ENCODE data around the gene MROH2B.

The MROH2B gene

DNA sequence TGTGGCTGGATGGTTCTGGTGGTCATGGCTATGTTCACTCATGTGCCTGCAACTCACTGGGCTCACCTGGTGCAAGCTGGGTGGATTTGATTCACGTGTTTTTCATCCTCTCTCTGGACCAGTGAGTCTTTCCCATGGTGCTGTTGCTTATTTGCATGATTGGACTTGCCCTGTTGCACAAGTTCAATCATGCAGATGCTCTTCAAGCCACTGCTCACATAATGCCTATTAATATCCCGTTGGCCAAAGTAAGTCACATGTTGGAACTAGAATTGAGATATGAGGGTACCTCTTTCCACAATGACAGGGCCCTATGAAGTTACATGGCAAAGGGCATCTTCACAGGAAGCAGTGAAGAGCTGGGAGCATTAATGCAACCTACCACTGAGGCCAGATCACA lies 26.5 kb upstream of the MROH2B start:
- H3K4me3 ChIP-seq (ENCODE audit: low read depth, low read length): no peak overlapping the region
- no peak for TF ChIP-seq CTCF (IDR thresholded peaks at IDR 0.05; ENCODE audit: low read depth, low read length)

DNA sequence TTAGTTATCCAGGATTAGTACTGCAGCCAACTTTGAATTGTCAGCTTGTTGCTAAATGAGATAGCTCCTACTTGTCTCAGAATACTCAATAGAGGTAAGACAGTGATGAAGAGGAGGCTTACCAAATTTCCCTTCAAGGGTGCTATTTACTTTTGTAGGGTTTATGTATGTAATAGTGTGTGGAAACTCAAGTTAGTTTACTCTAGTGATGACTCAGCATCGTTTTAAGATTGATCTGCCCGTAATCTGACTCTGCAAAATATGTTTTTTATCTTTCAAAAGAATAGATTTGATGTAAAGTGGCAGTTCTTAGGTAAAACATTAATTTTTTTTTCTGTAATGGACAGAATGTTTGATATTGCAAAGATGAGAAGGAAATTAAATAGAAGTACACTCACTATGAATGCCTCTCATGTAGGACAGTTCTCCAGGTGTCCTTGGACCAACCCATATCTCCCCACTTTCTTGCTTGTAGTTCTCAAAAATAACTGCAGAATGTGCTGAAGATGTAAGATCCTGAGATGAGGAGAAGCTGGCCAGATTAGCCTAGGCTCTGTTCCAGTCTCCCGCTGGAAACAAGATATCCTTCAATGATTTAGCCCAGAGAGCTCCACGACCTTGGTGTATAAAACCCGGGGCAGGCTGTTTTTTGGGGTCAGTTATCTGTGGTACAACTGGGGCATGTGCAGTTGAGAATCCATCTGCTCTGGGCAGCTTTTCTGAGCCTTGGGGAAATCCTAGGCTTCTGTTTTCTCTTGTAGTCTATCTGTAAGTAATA lies 24.4 kb upstream of the MROH2B start:
- TF ChIP-seq CTCF (IDR thresholded peaks at IDR 0.05; ENCODE audit: low read depth, low read length): no peak
- H3K4me3 ChIP-seq (ENCODE audit: low read depth, low read length): no peak overlapping the region

DNA sequence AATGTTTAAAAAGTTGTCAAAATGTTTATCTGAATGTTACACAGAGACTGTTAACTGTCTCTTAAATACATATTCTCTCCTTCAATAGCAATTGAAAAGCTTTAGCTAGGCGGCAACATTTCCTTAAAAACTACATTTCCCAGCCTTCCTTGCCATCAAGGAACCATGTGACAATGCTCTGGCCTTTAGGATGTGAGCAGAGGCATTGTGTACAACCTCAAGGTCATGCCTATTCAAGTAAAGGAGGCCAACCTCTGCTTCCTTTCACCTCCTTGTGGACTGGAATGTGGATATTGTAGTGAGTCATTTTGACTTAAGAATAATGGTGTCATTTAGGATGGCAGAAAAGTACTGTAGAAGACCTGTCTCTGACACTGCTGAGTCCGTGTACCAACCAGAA lies 23.7 kb upstream of the MROH2B start:
- TF ChIP-seq CTCF (IDR thresholded peaks at IDR 0.05; ENCODE audit: low read depth, low read length): no peak
- H3K4me3 ChIP-seq (ENCODE audit: low read depth, low read length): no peak overlapping the region

GRCh38 chr5:41093803-41094202 lies 22.7 kb upstream of the MROH2B start:
- TF ChIP-seq CTCF (IDR thresholded peaks at IDR 0.05; ENCODE audit: low read depth, low read length): no peak
- H3K4me3 ChIP-seq (ENCODE audit: low read depth, low read length): no peak overlapping the region

GRCh38 chr5:41087461-41087860 lies 16.3 kb upstream of the MROH2B start:
- TF ChIP-seq CTCF (IDR thresholded peaks at IDR 0.05; ENCODE audit: low read depth, low read length): no peak
- no peak overlapping the region for H3K4me3 ChIP-seq (ENCODE audit: low read depth, low read length)

- no peak for TF ChIP-seq CTCF (IDR thresholded peaks at IDR 0.05; ENCODE audit: low read depth, low read length)
These were observed 12.2 kb upstream of the MROH2B start for GRCh38 chr5:41083306-41083705.

DNA sequence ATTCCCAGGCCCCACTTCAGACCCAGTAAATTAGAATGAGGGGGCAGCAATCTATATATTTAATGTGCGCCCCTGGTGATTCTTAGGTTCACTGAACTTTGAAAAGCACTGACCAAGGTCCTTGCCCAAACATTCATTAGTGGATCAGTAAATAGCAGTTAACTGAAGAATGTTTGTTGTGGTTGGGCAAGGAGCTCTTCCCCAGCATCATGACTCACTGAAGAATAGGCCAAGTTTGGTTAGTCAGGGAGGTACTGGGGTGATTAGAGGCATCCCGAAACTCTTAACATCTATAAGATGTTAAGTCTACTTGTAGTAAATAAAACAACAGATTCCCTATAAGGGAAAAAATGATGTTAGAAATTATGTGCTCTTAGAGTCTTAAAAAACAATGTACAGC lies 833 bp upstream of the MROH2B start:
- H3K4me3 ChIP-seq (ENCODE audit: low read depth, low read length): no peak overlapping the region
- TF ChIP-seq CTCF (IDR thresholded peaks at IDR 0.05; ENCODE audit: low read depth, low read length): no peak

More at GRCh38 chr5:41083306-41083705, 12.2 kb upstream of the MROH2B start:
- H3K4me3 ChIP-seq (ENCODE audit: low read depth, low read length): no peak overlapping the region

Data from WI38 (cell line).